ENCODE results near the gene ZCCHC14.
"Not testable (repeated sequence)": the region's sequence is repeated elsewhere in the genome, so short reads cannot be mapped to it uniquely, and the experiment has no call there.

ZCCHC14 gene

DNA sequence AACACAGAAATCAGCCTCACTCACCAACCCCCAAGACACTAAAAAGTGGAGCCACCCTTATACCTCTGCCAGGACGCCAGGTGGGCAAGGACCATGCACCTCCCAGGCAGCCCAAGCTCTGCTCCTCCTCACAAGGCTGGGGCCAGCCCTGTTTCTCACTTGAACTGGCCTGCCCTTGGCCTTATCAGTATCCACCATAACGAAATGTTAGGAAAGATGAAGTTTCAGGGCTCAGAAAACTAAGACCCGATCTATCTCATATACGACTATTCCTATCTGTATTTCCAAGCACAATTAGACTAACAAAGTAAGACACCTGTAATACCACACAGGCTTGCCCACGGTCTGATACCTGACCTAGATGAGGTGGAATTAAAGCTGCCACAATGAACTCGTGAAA lies 116.2 kb downstream of the ZCCHC14 start:
- no peak for FAIRE-seq

DNA sequence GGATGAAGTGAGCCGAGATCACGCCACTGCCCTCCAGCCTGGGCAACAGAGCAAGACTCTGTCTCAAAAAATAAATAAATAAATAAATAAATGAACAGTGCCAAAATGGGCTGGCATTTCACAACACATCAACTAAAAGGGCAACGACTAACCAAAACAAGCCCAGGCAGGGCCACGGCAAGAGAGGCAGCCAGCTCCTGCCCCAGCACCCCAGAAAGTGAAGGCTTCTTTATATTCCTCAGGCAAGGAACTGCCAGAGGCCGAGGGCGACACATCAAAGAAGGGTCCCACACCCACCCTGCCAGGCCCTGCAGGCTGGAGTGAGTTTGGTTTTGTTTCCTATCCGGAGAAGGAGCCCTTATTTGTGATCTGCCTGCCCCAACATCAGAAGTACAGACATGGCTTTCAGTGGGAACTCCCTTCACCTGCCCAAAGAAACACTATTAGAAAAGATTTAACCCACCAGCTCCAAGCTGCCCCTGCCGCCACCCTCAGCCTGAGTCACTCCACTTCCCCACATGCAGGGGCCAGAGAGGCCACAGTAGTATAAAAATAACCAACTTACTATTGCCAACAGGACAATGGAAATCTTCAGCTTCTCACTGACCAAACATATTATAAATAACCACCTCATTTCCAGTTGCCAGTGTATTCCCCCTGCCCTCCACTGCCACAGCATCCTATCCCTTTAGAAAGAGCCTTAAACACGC lies 117.2 kb downstream of the ZCCHC14 start:
- no peak for FAIRE-seq

DNA sequence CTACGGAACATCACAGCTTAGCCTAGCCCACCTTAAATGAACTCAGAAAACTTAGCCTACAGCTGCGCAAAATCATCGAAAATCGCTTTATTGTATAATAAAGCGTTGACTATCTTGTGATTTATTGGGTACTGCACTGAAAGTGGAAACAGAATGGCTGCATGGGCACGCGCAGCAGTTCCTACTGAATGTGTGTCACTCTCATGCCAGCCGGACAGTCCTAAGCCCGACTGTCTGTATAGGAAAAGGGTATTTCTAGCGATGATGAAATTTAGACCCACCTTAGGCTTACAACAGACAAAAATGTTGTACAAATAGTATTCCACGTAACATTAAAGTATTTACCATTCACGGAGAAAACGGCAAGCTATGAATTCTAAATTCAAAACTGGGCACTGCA lies 118.5 kb downstream of the ZCCHC14 start:
- no peak for FAIRE-seq

DNA sequence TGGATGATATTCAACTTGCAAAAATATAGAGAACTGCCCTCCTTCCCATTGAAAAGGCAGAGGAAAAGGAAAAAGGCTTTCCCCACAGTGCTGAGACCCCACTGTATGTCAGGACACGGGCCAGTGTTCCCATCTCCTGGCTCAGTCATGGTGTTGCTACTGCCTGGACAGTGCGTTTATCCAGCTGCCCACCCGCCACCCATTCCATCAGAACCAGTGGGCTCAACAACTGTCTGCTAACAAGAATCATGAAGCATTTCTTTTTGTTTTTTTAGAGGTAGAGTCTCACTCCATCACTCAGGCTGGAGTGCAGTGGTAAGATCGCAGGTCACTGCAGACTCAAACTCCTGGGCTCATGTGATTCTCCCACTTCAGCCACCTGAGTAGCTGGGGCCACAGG lies 120.5 kb downstream of the ZCCHC14 start:
- FAIRE-seq, result no peak

DNA sequence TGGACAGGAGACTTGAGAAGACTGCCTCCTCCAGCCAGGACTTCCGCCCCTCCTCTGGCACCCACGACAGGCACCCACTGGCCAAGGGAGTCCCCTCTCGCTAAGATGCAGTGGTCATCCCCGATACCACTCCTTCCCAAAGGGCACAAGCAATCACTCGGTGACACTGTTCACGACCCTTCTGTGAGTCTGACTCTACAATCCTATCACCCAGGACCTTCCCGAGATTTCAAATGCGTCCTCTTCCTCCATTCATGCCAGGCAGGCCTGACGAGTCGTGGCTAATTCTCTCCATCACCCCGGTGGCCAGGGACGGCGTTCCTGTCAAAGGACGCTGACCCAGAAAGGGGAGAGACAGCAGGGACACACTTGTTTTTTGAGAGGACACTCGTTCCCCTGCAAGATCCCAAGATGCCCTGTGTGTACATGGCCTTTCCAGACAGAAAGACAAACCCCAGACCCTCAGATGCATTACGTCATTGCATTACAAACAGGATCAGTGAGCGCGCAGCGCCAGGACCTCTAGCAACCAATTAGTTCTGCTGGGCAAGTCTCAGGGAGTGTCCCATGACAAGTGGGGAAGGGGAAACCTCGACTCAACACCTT lies 121.5 kb downstream of the ZCCHC14 start:
- FAIRE-seq, result no peak

DNA sequence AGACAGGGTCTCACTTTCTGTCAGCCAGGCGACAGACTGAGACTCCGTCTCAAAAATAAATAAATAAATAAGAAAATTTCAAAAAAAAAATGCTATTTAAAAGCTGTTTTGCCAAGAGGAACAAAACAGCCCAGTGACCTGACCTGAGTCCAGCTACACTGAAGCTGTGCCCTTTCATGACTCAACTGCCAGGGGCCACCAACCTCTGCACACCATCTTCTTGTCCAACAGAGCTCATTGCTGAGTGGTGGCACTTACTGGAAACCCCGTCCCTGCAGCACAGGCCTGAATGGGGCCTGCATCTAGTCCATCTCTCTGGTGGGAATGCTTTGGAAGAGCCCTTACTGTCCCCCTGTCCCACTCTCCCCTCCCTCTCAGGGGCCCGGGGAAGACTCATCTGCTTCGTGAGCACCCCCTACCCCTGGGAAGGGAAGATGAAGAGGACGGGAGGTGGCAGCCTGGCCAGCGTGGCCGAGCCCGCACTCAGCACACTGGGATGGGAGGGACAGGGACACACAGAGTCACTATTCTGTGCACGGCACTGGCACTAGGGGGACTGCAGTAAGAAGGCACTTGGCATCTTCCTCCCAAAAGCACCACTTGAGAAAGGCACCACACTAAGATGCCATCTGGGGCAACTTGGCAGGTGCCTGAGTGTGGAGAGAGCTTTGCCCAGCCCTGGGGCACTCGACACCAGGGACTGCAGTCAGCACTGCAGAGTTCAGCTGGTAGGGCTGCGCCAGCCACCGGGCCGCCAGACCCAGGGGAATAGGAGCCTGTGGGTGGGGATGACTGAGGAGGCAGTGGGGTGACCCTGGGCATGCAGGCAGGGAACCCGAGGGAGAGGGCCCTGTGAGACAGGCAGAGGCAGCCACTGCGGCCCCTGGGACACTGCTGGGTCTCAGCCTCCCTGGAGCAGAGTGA lies 122.8 kb downstream of the ZCCHC14 start:
- FAIRE-seq, result no peak

DNA sequence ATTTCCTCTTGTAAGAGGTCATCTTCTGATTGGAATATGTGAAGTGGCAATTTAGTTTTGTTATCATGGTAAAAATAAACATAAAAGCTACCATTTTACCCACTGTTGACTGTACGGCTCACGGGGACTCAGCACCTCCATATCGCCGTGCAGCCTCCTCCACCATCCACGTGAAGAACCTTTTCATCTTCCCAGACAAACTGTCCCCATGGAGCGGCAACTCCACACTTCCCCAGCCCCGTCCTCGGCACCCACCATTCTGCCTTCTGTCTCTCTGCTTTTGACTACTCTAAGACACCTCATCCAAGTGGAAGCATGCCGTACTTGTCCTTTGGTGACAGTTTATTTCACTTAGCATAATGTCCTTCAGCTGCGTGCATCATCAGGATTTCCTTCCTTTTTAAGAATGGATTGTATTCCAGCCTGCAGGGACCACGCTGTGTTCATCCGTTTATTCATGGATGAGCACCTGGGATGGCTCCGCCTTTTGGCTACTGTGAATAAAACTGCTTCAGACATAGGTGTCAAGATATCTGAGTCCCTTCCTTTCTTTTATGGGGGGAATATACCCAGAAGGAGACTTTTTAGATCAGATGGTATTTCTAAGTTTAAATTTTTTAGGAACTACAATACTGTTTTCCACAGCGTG lies 123.6 kb downstream of the ZCCHC14 start:
- FAIRE-seq, result no peak

DNA sequence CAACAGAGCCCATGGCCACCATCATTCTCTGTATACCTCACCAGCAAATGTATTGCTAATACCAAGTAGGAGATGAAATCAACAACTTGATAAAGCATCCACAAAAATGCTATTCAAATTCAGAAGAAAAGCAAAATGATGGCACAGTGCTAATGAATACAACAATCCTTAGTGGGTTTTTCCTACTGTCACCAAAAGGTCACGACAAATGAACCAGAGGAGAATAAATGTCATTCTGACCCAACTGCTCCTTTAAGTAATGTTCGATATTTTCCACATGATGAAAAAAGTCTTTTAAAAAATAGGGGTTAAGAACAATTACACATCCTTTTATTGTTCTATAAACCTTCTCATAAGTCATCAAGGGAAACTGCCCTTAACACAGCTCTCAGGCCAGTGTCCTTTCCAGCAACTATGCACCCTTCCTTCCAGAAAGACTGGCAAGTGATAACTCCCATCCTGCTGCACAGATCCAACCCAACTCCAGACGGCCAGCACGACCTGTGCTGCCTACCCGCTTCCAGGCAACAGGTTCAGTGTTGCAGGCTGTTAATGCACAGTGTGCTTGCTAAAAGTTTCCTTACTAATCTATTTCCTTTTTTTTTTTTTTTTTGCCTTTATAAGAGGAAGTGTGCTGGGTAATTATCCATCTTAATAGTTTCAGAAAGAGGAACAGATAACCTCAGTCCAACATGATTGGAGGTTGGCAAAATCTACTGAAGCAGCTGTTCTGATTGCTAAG lies 124.6 kb downstream of the ZCCHC14 start:
- FAIRE-seq, result no peak

DNA sequence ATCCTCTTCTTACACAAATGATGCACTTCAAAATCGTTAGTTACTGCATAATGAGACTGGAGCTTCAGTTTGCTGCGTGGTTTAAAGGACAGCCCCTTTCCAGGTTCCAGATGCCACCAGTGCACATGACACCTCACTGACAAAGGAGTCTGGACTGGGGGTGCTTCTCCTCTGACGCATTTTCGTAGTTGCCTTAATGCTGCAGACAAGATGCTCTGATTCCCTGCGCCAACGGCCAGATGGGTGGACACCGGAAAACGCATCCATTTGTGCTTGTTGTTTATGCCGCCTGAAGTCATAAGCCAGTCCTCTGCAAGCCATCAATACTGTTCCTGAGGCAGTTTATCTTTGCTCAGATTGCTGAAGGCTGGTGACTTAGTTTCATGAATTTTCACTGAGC lies 125.3 kb downstream of the ZCCHC14 start:
- FAIRE-seq, result no peak

DNA sequence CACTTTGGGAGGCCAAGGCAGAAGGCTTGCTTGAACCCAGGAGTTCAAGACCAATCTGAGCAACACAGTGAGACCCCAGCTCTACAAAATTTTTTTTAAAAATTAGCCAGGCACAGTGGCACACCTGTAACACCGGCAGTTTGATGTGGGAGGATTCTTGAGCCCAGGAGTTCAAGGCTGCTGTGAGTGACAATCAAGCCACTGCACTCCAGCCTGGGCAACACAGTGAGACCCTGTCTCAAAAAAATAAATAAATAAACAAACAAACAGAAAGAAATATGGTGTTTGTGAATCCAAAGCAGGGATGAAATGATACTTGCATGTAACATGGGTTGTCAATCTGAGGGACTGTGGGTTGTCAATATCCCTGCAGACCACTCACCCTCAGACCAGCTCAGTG lies 125.9 kb downstream of the ZCCHC14 start:
- no peak for FAIRE-seq

DNA sequence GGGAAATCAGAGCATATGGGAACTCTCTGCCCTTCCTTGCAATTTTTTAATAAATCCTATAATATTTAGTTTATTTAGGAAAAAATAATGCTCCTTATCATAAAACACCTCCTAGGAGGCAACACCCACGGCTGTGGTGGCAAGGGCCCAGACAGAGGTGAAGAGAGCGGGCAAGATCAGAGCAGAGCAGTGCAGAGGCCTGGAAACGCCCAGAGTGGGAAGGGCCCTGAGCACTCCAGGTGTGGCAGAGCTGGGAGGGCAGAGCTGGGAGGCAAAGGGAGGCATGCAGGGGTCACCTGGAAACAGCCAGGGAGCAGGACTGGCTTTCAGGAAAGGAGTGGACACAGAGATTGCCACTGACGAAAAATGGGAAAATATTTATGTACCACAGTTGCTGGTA lies 126.5 kb downstream of the ZCCHC14 start:
- FAIRE-seq, result no peak

DNA sequence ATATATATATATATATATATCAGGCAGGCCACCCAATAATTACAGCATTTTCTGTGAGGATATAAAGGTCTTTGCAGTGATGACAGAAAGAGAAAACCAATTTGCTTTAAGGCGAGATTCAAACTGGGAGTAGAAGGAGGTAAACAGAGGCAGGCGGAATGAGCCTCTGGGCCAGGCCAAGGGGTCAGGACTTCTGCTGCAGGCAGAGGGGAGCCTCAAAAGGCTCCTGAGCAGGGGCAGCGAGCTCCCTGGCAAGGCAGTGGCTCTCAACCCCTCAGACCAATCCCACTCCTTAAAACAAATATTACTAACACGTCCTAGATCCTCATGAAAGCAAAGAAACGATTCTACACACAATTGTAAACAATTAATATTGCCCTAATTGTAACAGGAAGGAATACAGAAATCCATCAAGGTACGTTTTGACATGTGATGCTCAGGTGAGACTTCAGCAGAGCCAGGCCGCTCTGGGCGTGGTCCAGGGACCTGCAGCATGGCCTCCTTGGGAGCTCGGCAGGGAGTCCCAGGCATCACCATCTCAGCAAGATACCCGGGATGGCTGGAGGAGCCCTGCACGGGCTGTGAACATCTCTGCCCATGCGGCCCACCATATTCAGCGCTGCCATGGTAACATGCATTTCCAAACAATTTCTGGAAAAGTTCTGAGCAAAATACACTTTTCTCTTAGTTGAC lies 127.7 kb downstream of the ZCCHC14 start:
- no peak for FAIRE-seq

DNA sequence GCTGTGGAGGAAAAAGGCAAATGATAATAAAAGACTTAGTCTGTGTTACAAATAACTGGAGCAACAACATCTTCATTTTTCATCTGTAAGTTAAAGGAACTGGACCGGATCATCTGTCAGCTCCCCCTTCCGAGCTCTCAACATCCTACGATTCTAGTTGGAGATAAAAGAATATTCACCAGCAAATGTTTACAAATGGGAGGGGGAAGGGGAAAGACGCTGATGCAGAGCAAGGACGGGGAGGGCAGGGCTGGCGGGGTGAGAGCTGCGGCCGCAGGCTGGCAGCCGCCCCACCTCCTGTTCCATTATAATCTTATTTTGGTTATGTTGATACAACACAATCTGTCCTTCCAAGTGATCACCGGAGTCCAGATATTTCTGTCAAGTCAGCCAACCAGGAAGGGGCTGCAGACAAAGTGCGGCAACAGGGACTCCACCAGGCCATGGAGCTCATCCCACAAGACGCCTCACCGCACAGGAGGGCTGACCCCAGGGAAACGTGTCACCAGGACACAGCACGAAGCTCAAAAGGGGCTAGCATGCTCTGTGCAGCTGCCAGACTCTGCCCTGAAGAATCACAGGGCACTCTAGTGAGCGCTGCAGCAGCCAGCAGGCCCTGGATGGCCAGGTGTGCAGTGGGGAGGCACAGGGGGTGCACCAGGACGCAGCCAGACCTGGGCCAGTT lies 128.9 kb downstream of the ZCCHC14 start:
- no peak for FAIRE-seq

DNA sequence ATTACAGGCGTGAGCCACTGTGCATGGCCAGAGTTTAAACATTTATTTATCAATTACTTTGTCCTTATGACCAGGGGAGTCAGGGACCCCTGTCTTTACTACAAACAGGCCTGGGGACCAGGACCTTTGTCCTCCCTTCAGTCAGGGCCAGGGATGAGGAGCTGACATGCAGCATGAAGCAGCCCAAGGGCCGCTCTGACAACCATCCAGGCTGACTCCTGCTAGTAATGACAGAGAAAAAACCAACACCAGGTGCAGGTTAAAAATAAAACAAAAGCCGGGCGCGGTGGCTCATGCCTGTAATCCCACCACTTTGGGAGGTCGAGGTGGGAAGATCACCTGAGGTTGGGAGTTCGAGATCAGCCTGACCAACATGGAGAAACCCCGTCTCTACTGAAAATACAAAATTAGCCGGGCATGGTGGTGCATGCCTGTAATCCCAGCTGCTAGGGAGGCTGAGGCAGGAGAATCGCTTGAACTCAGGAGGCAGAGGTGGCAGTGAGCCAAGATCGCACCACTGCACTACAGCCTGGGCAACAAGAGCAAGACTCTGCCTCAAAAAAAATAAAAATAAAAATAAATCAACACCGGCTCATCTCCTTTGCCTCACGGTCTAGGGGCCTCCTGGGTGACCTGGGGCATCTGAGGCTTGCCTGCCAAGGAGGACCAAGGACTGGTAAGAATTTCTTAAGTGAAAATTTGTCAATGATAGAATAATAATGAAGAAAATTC lies 129.8 kb downstream of the ZCCHC14 start:
- not testable (repeated sequence) for FAIRE-seq

DNA sequence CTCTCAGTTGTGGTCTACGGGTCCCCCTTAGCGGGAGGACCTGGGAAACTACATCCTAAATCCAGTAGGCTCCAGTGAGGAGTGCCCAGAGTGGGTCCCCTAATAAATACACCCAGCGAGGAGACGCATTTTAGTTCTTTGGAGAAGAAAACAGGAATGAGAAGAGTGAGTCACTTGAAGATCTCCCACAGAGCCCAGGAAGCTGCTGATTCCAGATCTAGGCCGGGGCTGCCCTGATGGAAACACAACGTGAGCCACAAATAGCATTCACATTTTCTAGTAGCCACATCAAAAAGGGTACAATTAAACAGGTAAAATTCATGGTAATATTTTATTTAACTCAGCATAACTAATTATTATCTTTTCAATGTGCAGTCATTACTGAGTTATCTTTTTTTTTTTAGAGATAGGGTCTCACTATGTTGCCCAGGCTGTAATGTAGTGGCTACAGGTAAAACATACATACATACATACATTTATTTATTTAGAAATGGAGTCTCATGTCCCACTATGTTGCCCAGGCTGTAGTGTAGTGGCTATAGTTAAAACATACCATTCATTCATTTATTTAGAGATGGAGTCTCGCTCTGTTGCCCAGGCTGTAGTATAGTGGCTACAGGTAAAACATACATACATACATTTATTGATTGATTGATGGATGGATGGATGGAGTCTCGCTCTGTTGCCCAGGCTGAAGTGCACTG lies 130.8 kb downstream of the ZCCHC14 start:
- no peak for FAIRE-seq

DNA sequence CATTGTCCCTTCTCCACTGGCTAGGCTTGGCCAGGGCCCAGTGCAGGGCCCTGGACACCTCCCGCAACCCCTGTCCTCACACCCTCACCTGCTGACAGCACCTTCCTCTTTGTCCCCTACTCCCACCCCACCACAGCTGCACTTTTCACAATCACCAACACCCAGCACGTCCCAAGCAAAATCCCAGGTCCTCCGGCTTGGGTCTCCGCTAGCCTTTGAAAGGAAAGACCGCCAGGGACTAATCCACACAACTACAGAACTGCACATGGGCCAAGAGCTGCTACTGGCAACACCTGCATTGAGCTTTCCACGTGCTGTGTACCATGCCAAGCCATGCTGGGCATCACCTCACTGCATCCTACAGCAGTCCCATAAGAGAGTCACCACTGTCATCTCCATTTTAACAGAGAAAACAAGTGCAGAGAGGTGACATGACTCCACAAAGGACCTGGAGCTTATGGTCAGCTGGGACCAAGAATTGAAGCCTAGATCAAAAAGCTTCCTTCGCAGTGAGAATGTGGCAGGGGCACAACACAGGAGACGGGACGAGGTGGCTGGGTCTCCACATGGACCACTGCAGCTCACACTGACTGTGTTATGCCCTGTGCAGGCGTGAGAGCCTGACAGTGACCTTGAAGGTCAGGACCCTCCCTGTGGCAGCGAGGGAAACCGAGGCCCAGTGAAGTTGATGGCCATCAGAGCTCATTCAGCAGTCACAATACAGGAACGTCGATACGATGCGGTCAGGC lies 131.8 kb downstream of the ZCCHC14 start:
- FAIRE-seq, result no peak

DNA sequence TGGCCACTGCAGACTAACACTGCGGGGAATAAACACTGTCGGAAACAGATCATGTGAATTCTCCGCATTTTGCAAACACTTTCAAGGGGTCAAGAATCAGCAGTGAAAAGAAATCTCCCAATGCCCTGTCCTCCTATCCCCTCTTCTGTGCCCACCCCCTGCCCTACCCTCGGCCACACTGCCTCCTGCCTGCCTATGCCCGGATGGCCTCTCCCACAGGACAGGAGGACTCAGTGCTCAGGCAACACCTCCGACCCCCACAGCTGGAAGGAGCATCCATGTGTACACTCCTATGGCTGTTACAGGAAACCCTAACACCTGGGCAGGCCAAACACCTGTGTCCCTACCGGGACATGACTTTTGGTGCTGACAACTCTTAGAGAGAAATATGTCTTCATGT lies 133.7 kb downstream of the ZCCHC14 start:
- FAIRE-seq, result no peak

DNA sequence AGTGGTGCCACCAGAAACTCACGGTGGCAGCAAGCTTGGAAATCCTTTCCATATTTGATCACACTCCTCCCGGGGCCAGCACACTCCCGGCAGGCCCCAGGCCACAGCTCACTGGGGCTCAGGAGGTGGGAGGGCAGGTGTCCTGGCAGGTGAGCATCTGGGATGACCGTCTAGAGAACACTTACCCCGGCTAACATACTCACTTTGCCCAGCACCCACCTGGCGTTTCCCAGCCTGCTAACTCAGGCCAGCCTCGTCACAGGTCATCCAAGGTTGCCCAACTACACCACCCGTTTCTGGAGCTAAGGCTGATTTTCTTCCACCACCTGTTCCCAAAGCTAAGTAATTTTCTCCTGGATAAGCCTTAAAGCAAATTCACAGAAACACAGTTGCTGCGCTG lies 134.1 kb downstream of the ZCCHC14 start:
- no peak for FAIRE-seq

DNA sequence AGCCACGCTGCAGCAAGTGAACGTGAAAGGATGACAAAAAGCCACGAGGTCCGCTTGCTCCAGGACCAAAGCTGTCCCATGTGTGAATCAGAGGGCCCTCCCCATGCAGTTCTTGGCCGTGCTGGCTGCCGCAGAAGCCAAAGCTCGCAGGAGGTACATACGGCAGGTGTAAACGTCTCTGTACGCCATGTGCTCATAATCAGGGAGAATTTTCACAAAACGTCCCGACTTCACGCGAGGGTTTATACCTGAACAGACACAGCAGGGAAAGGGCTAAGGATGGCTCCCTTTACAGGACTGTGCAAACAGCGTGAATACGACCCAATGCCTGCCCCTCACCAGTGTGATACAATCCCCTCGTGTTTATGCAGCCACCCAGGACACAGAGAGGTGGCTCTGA lies 134.6 kb downstream of the ZCCHC14 start:
- no peak for FAIRE-seq
